ENCODE data around the gene DLGAP1. TPM values are rescaled to one million over a fixed set of nuclear protein-coding genes. Genes with fewer than 3 reads are reported as not detected.

DLGAP1 gene
- total RNA-seq, 1 experiment from 2014 or later = 0.07 TPM

GRCh38 chr18:3967359-3968180 lies 487.5 kb downstream of the DLGAP1 start:
- no peak for TF ChIP-seq CTCF (IDR thresholded peaks at IDR 0.05; ENCODE audit: insufficient read depth in 1 of 2, low read depth in 1 of 2, low read length in 1 of 2, severe bottlenecking in 1 of 2, unreplicated experiment in 1 of 2)
- Mint-ChIP-seq H3K27ac (ENCODE audit: unreplicated experiment) (no peak overlapping the region), H3K9me3 (ENCODE audit: unreplicated experiment) (no peaks in the 10 kb centered on the region), H3K36me3 (ENCODE audit: insufficient read depth, unreplicated experiment) (no peaks in the 10 kb centered on the region), H3K4me3 (ENCODE audit: unreplicated experiment) (no peak overlapping the region), H3K4me1 (ENCODE audit: low read depth, unreplicated experiment) (peaks cover 7% of the 10 kb centered on the region), H3K27me3 (ENCODE audit: insufficient read depth, unreplicated experiment) (no peaks in the 10 kb centered on the region)
- intact Hi-C loops (cut with micrococcal nuclease; ENCODE audit: unreplicated experiment) = no loop called here
- no TSS peak for BruUV-seq (replicated peaks)
- CTCF ChIA-PET = no interaction called here
- no peak for DNase-seq
- POLR2A ChIA-PET = no interaction called here
- H3K9me3 ChIP-seq = no peaks in the 10 kb centered on the region
- H3K27me3 ChIP-seq (replicated peaks; ENCODE audit: control insufficient read depth, insufficient read depth, low read length) = no peaks in the 10 kb centered on the region
- no peak overlapping the region for H3K4me3 ChIP-seq (ENCODE audit: low read depth, low read length)
- no peaks in the 10 kb centered on the region for H3K36me3 ChIP-seq (ENCODE audit: control insufficient read depth, insufficient read depth, low read length)
- H3K4me1 ChIP-seq = no peaks in the 10 kb centered on the region

- Histone ChIP-seq H3K4me1 (no peaks in the 10 kb centered on the region), H3K4me3 (ENCODE audit: low read depth, low read length) (no peak overlapping the region), H3K27me3 (replicated peaks; ENCODE audit: control insufficient read depth, insufficient read depth, low read length) (no peaks in the 10 kb centered on the region), H3K9me3 (no peaks in the 10 kb centered on the region), H3K36me3 (ENCODE audit: control insufficient read depth, insufficient read depth, low read length) (no peaks in the 10 kb centered on the region)
- H3K9me3 Mint-ChIP-seq (ENCODE audit: unreplicated experiment) = no peaks in the 10 kb centered on the region
- no peak for DNase-seq
- TF ChIP-seq CTCF (IDR thresholded peaks at IDR 0.05; ENCODE audit: insufficient read depth in 1 of 2, low read depth in 1 of 2, low read length in 1 of 2, severe bottlenecking in 1 of 2, unreplicated experiment in 1 of 2) = no peak
- ChIA-PET CTCF (no interaction called here), POLR2A (no interaction called here)
- BruUV-seq (replicated peaks) = no TSS peak
- intact Hi-C loops (cut with micrococcal nuclease; ENCODE audit: unreplicated experiment) = no loop called here
- no peaks in the 10 kb centered on the region for H3K27me3 Mint-ChIP-seq (ENCODE audit: insufficient read depth, unreplicated experiment)
- H3K27ac Mint-ChIP-seq (ENCODE audit: unreplicated experiment) = no peak overlapping the region
- H3K4me3 Mint-ChIP-seq (ENCODE audit: unreplicated experiment) = no peak overlapping the region
- peaks cover 7% of the 10 kb centered on the region for H3K4me1 Mint-ChIP-seq (ENCODE audit: low read depth, unreplicated experiment)
- H3K36me3 Mint-ChIP-seq (ENCODE audit: insufficient read depth, unreplicated experiment) = no peaks in the 10 kb centered on the region
Measured at GRCh38 chr18:3966642-3967358, 488.3 kb downstream of the DLGAP1 start.

- peaks cover 7% of the 10 kb centered on the region for H3K4me1 Mint-ChIP-seq (ENCODE audit: low read depth, unreplicated experiment)
- ChIA-PET CTCF (no interaction called here), POLR2A (no interaction called here)
- no peaks in the 10 kb centered on the region for H3K9me3 Mint-ChIP-seq (ENCODE audit: unreplicated experiment)
- no peak overlapping the region for H3K4me3 ChIP-seq (ENCODE audit: low read depth, low read length)
- no peaks in the 10 kb centered on the region for H3K27me3 Mint-ChIP-seq (ENCODE audit: insufficient read depth, unreplicated experiment)
- no peak for TF ChIP-seq CTCF (IDR thresholded peaks at IDR 0.05; ENCODE audit: insufficient read depth in 1 of 2, low read depth in 1 of 2, low read length in 1 of 2, severe bottlenecking in 1 of 2, unreplicated experiment in 1 of 2)
- no peaks in the 10 kb centered on the region for H3K9me3 ChIP-seq
- H3K4me3 Mint-ChIP-seq (ENCODE audit: unreplicated experiment) = no peak overlapping the region
- no TSS peak for BruUV-seq (replicated peaks)
- H3K36me3 ChIP-seq (ENCODE audit: control insufficient read depth, insufficient read depth, low read length) = no peaks in the 10 kb centered on the region
- intact Hi-C loops (cut with micrococcal nuclease; ENCODE audit: unreplicated experiment) = no loop called here
- no peaks in the 10 kb centered on the region for H3K4me1 ChIP-seq
- H3K27ac Mint-ChIP-seq (ENCODE audit: unreplicated experiment) = no peak overlapping the region
- H3K36me3 Mint-ChIP-seq (ENCODE audit: insufficient read depth, unreplicated experiment) = no peaks in the 10 kb centered on the region
- H3K27me3 ChIP-seq (replicated peaks; ENCODE audit: control insufficient read depth, insufficient read depth, low read length) = no peaks in the 10 kb centered on the region
- no peak for DNase-seq
Measured at GRCh38 chr18:3966246-3966641, 488.9 kb downstream of the DLGAP1 start.

All from Caco-2 (cell line).